Stimulated activated CD8-positive, alpha-beta memory T cell treated with anti-CD3 and anti-CD28 coated beads, Interleukin-15, amount 100 ng/mL, for 4 hours (primary cell): ENCODE data around the gene HOXB5.

Experiments used
- DNase-seq, 2 donors: peaks; one replicate each; pipeline ENCODE4 v3.0.0-alpha.2; 2020; ENCODE audit warnings: low read depth in 2 of 2

The HOXB5 gene

GRCh38 chr17:48548523-48549280, 44.9 kb downstream of the HOXB5 start:
- DNase-seq = no peak

- no peak for DNase-seq
Measured at GRCh38 chr17:48547808-48548522, 45.6 kb downstream of the HOXB5 start.

GRCh38 chr17:48546924-48547807, 46.4 kb downstream of the HOXB5 start:
- DNase-seq = no peak

GRCh38 chr17:48546137-48546923, 47.2 kb downstream of the HOXB5 start:
- no peak for DNase-seq

- DNase-seq = no peak
Measured at GRCh38 chr17:48545539-48545938, 48.0 kb downstream of the HOXB5 start.

GRCh38 chr17:48545022-48545375, 48.6 kb downstream of the HOXB5 start, which contains the start of gene HOXB2:
TSS of gene HOXB2 (minus strand) at chr17:48545109. CDS start at chr17:48544911, 198 bp downstream.
- DNase-seq = no peak

- DNase-seq = no peak
Measured at GRCh38 chr17:48544349-48545021, 49.1 kb downstream of the HOXB5 start.

- DNase-seq = no peak
Measured at GRCh38 chr17:48543854-48544348, 49.7 kb downstream of the HOXB5 start.

- no peak for DNase-seq
Measured at GRCh38 chr17:48543107-48543853, 50.3 kb downstream of the HOXB5 start.

GRCh38 chr17:48542698-48543106, 50.9 kb downstream of the HOXB5 start:
- DNase-seq = no peak

GRCh38 chr17:48542114-48542656, 51.4 kb downstream of the HOXB5 start:
- no peak for DNase-seq

GRCh38 chr17:48541577-48542113, 51.9 kb downstream of the HOXB5 start:
- DNase-seq = no peak
